Measurements from ENCODE around the gene RNASE8. TPM values are rescaled to one million over a fixed set of nuclear protein-coding genes. Genes with fewer than 3 reads are reported as not detected.

Gene RNASE8
- total and polyA plus RNA-seq, 2 of the 8 experiments (the other 6 are each of a cell fraction or from before 2014, with no cell fraction given): not detected

DNA sequence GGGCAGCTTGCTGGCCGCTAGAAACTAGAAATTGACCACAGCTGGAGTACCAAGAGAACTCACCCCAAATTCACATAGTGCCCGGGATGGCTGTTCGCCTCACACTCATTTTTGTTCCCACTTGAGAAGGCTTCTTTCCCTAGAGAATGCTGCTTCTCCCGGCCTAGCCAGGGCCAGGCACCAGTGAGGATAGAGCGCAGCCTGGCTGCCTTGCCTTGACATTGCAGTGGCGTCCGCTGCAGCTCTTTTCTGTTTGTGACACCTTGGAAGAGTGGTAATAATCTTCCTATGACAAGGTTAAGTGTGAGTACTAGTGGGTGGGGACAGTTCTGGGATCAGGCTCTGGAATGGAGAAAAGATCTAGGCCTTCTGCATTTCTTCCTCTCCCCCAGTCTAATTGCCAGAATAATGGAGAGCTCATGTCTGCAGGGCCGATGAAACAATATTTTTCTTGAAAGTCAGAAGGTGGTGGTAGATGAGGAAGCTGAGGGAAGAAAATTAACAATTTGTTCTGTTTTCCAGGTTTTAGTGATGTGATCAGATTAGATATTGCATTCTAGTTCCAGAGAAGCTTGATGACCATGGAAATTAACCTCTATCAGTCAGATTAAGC, 46.9 kb downstream of the RNASE8 start:
- Histone ChIP-seq H4K5ac (ENCODE audit: insufficient read length, low read depth, low read length) (peak overlapping the region; percentile 74), H3K4me1 (replicated peaks in 1 of 4; ENCODE audit: control insufficient read depth in 3 of 4, insufficient read depth in 4 of 4, low read length in 3 of 4) (peaks cover 2 to 25% (median 9%) of the 10 kb centered on the region in 4 experiments; a peak in 5 of 7 replicates), H3K36me3 (ENCODE audit: control insufficient read depth in 2 of 4, insufficient read depth in 4 of 4, low read length in 3 of 4) (no peaks in the 10 kb centered on the region), H3K18ac (ENCODE audit: extremely low read depth, low read length) (peak overlapping the region; percentile 91), H4K20me1 (replicated peaks in 1 of 2; ENCODE audit: control insufficient read depth in 1 of 2, insufficient read depth in 2 of 2, low read length in 2 of 2) (no peaks in the 10 kb centered on the region), H3K14ac (ENCODE audit: insufficient read length) (no peak overlapping the region), H3K79me2 (ENCODE audit: control insufficient read depth in 1 of 2, insufficient read depth in 2 of 2, low read length in 2 of 2) (peaks cover 0 to 24% of the 10 kb centered on the region in 2 experiments; a peak in 3 of 4 replicates), H2AFZ (ENCODE audit: low read length) (no peak overlapping the region), H3K4me3 (ENCODE audit: extremely low read depth in 1 of 4, insufficient read depth in 2 of 4, low read depth in 3 of 4, low read length in 4 of 4) (peak overlapping the region; percentile 49 to 83 (median 80)), H4K8ac (ENCODE audit: extremely low read depth, insufficient read depth, low read length) (peak overlapping the region; percentile 98; the same call in 1 of the 2 replicates), H2BK120ac (replicated peaks; ENCODE audit: low read depth, low read length) (peak overlapping the region; percentile 88), H4K91ac (replicated peaks; ENCODE audit: insufficient read length, low read length) (peak overlapping the region; percentile 92), H2BK12ac (ENCODE audit: low read depth, low read length) (0 out of 2 replicates have a peak overlapping the region, but pooled peaks have one; percentile 72), H3K9me3 (ENCODE audit: insufficient read depth in 2 of 2, low read depth in 1 of 2, low read length in 1 of 2) (no peaks in the 10 kb centered on the region), H3K4me2 (ENCODE audit: insufficient read depth in 1 of 2, low read depth in 2 of 2, low read length in 2 of 2) (peak overlapping the region; percentile 83 to 90), H3K27me3 (replicated peaks in 1 of 4; ENCODE audit: control insufficient read depth in 3 of 4, extremely low read depth in 1 of 4, insufficient read depth in 3 of 4, low read length in 3 of 4) (no peaks in the 10 kb centered on the region), H3K23ac (ENCODE audit: insufficient read length) (no peak overlapping the region), H3K79me1 (ENCODE audit: low read depth, low read length) (no peaks in the 10 kb centered on the region), H3K9ac (replicated peaks in 1 of 4; ENCODE audit: extremely low read depth in 1 of 4, low read depth in 3 of 4, low read length in 3 of 4) (peak overlapping the region in 3 of 4 experiments; percentile 78 to 99 (median 99); a peak in 6 of 7 replicates), H2BK5ac (ENCODE audit: low read depth, low read length) (peak overlapping the region; percentile 97), H3K56ac (replicated peaks; ENCODE audit: insufficient read length, low read depth, low read length) (peak overlapping the region; percentile 96), H2BK15ac (ENCODE audit: low read length) (0 out of 2 replicates have a peak overlapping the region, but pooled peaks have one; percentile 5), H2BK20ac (ENCODE audit: low read length) (no peak overlapping the region), H3K27ac (ENCODE audit: low read depth, low read length) (peak overlapping the region; percentile 99), H2AK5ac (ENCODE audit: low read depth, low read length) (no peak overlapping the region), H3K4ac (replicated peaks; ENCODE audit: insufficient read length, low read depth, low read length) (peak overlapping the region; percentile 87), H3K23me2 (ENCODE audit: low read depth, low read length) (peaks cover 7% of the 10 kb centered on the region)
- 12% methylated on average over 8 of the region's 8 CpGs; no CpG with 5 or more reads in 1 of the 2 experiments for WGBS, 2 experiments (ENCODE audit: extremely low coverage in 1 of 2, insufficient coverage in 1 of 2, insufficient read length in 1 of 2, insufficient replicate concordance in 2 of 2, low coverage in 1 of 2, low lambda C conversion rate in 2 of 2, missing lambda C conversion rate in 1 of 2)
- ChIA-PET CTCF (ENCODE audit: partially characterized antibody) (interaction anchor here (0.6 to 11.0 kb wide), 33 partner anchors 9 to 278 kb away, joined by 3 to 239 read pairs (median 5); partner anchors contain the start of gene ARHGEF40), POLR2A (ENCODE audit: partially characterized antibody) (interaction anchor here (0.5 to 7.2 kb wide), 11 partner anchors 8 to 99 kb away, joined by 3 to 121 read pairs (median 5); partner anchors contain the start of gene ARHGEF40)
- DNase-seq (ENCODE audit: low read depth in 1 of 2, low spot score in 2 of 2) (peak in 1 of 2 experiments; percentile 44), FAIRE-seq (no peak)
- TF ChIP-seq CTBP2 (IDR thresholded peaks at IDR 0.05; ENCODE audit: borderline replicate concordance, insufficient read depth, insufficient read length, low read length) (no peak), RAD21 (IDR thresholded peaks at IDR 0.05 in 1 of 2, conservative IDR thresholded peaks at IDR 0.05 in 1 of 2; ENCODE audit: low read depth in 2 of 2, low read length in 2 of 2) (peak; percentile 95 to 96), TBP (IDR thresholded peaks at IDR 0.05; ENCODE audit: low read depth, low read length) (no peak), SP2 (IDR thresholded peaks at IDR 0.05; ENCODE audit: low read length) (no peak), NRF1 (IDR thresholded peaks at IDR 0.05; ENCODE audit: low read depth, low read length) (no peak), RXRA (IDR thresholded peaks at IDR 0.05; ENCODE audit: insufficient read depth, low read depth, low read length) (no peak), YY1 (IDR thresholded peaks at IDR 0.05; ENCODE audit: low read depth, low read length) (peak; percentile 51; the same call in 1 of the 2 replicates), SIN3A (conservative IDR thresholded peaks at IDR 0.05 in 1 of 2, IDR thresholded peaks at IDR 0.05 in 1 of 2; ENCODE audit: low read depth in 1 of 2, low read length in 2 of 2) (0 out of 4 replicates have a peak, but pooled peaks of 1 of the 2 experiments have one; percentile 17), KDM5A (IDR thresholded peaks at IDR 0.05; ENCODE audit: low read length) (peak; percentile 45; the same call in 1 of the 2 replicates)
